ENCODE results near the gene SUN1.
"Not testable (repeated sequence)": the region's sequence is repeated elsewhere in the genome, so short reads cannot be mapped to it uniquely, and the experiment has no call there.

The SUN1 gene

GRCh38 chr7:803796-804195 is 28.5 kb upstream of the SUN1 start:
- not testable (repeated sequence) for DNase-seq (ENCODE audit: low read depth)

GRCh38 chr7:805261-805660 is 27.0 kb upstream of the SUN1 start:
- no peak for DNase-seq (ENCODE audit: low read depth)

GRCh38 chr7:815284-816216 is 16.7 kb upstream of the SUN1 start:
- no peak for DNase-seq (ENCODE audit: low read depth)

DNA sequence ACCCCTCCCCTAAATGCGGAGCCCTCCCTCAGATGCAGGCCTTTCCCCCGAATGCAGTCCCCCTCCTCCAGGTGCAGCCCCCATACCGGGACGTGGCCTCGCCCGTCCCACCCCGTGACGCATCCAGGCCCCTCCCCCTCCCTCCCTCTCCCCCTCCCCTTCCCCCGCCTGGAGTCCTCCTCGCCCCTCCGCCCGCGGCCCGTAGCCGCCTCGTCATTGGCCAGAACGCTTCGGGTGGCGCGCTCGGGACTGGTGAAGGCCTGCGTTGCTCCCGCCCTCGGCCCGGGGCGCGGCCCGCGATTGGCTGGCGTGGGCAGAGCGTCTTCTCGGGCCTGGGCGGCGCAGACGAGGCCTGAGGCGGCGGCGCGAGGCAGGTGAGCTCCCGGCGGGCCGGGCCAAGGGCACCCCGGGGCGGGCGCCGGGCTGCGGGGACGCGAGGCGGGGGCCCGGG is 16.0 kb upstream of the SUN1 start:
- peak; percentile 80 for DNase-seq (ENCODE audit: low read depth)

GRCh38 chr7:816751-817671 is 15.3 kb upstream of the SUN1 start:
- no peak for DNase-seq (ENCODE audit: low read depth)

DNA sequence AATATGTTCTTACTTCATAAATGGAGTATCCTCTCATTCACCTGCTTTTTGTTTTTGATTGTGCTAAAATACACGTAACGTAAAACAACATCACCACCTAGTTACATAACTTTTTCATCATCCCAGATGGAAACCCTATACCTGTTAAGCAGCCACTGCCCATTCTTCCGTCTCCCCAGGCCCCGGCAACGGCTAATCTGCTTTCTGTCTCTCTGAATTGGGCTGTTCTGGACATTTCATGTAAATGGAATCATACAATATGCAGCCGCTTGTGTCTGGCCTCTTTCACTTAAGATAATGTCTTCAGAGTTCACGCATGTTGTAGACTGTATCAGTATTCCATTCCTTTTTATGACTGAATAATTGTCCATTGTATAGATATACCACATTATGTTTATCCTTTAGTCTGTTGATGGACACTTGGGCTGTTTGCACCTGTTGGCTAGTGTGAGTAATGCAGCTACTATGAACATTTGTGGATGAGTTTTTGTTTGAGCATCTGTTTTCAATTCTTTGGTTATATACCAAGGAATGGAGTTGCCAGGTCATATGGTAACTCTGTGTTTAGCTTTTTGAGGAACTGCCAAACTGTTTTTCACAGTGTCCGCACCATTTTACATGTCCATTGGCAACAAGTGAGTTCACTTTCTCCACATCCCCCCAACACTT is 14.1 kb upstream of the SUN1 start:
- no peak for DNase-seq (ENCODE audit: low read depth)

GRCh38 chr7:820341-820740 is 11.9 kb upstream of the SUN1 start:
- DNase-seq (ENCODE audit: low read depth): no peak

DNA sequence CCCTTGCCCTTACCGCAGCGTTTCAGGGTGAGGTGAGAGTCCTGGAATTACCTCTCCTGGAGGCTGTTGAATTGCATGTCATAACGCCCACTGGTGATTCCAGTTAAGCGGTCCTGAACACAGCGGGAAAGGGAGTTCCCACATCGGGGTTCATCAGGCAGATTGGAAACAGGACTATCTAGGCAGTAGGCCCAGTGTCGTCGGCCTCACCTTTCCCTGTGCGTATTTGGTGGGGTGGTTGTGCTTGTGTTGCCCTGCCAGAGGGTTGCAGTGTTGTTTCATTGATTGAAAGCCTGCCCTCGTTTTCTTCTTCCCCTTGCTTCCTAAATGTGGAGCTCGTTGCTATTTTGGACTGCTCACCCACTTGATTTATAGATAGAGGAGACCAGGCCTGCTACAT is 10.6 kb upstream of the SUN1 start:
- DNase-seq (ENCODE audit: low read depth): no peak

DNA sequence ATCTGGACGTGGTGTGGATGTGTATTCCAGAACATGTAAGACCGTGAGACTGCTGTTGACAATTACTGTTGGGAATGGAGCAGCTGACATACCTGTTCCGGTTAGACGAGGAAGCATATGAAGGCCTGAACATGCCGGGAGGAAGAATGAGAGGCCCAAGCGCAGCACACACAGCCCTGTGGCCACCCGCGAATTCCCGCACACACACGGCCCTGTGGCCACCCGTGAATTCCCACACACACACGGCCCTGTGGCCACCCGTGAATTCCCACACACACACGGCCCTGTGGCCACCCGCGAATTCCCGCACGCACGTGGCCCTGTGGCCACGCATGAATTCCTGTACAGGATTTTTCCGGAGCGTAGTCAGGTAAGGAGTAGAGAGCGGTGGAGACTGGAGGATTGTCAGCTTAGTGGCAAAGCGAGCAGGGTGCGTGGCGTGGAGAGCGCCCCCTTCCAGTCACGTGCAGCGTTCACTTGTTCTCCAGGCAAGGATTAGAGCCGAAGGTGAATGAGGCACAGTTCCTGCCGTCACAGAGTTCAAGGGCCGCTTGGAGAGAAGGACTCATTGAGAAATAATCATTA is 9.5 kb upstream of the SUN1 start:
- DNase-seq (ENCODE audit: low read depth): no peak

GRCh38 chr7:823649-824048 is 8.6 kb upstream of the SUN1 start:
- no peak for DNase-seq (ENCODE audit: low read depth)

DNA sequence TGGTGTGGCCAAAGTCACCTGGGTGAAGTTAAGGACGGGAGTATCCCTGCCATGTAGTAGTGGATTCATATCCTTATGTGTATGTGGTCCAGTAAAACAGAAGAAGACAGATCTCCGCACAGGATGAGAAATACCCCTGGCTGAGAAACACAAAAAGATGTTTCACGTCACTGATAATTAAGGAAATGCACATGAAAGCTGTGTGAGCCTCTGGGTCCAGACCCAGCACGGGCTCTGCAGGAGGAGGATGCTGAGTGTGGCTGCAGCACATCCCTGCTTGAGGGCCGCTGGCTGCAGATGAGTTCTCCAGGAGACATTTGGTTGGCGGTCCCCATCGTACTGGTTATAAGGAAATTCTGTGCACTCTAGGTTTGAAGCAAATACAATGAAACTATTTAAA is 8.2 kb upstream of the SUN1 start:
- no peak for DNase-seq (ENCODE audit: low read depth)

DNA sequence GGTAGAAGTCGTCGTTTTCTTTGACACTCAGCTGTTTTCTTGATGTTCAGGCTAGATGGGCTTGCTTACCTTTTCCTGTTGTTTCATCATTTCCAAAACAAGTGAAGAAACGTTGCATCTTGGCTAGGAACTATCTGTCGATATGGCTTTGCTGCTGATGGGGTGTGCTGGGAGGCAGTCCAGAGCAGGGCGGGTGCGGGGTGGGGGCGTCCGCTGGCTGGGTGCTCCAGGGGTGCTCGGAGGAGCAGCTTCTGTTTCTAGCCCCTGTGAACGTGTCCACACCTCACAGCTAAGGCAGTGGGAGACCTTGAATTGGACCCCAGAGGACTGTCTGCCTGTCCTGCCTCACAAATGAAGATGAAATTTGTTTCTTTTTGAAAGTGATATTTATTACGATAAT is 7.6 kb upstream of the SUN1 start:
- no peak for DNase-seq (ENCODE audit: low read depth)

- DNase-seq (ENCODE audit: low read depth): peak; percentile 48
Measured at GRCh38 chr7:825386-825785, 6.9 kb upstream of the SUN1 start.

DNA sequence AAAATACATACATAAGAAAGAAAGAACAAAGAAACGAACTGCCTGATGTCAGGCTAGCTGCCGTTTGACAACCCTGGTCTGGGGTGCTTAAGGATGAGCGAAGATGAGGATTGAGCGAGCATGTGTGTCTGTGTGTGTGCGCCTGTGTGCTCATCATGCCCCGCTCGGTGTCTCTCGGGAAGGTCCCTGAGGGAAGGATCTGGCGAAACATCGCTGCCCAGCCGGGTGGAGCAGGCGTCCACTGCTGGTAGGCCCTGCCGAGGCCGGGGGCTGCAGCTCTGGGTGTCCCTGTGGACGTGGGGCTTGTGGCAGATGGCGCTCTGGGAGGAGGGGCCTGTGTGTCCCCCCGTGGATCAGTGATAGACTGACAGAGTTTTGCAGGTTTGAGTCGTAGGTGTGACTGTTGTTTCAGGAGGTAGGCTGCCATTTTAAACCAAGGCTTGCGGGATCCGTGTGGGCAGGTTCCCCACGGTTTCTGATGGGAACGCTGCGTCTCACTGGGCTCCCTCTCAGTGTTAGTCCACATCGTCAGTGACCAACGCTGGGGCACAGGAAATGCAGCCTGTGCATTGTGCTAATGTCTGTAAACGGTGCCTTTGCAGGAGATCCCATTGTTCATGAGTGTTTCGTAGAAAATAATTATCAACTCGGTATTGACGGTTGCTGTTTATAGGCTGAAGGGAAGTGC is 5.9 kb upstream of the SUN1 start:
- DNase-seq (ENCODE audit: low read depth): no peak

DNA sequence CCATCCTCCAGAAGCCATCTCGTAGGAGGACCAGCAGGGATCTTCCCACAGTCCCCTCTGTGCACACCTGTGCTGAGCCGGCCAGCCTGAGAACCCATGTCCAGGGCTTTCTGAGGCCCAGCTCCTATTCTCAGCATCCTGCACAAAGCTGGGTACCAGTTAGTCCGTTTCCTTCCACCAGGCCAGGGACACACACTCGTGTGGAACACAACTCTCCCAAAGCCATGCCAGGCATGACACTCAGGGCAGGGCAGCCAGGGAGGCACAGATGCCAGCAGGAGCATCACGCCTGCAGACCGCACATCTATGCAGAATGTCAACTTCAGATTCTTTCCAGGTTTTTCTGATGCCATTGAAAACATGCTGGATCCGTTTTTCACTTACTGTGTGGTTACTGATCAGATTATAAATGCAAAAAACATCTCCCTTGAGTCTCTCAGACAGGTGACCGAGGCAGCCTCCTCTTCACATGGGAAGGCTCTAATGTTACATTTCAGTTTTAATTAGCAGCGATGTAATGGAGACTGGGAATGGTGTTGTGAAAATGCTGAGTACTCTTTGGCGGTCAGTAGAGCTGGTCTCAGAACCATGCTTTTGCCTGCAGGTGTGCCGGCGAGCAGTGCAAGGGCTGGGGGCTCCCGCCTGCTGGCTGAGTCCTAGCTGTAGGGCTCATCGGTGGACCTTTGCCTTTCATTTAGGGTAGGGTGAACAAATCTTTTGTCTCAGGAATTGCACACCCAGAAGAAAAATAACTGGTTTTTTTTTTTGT is 3.3 kb upstream of the SUN1 start:
- no peak for DNase-seq (ENCODE audit: low read depth)

GRCh38 chr7:830069-830468 is 2.2 kb upstream of the SUN1 start:
- no peak for DNase-seq (ENCODE audit: low read depth)

DNA sequence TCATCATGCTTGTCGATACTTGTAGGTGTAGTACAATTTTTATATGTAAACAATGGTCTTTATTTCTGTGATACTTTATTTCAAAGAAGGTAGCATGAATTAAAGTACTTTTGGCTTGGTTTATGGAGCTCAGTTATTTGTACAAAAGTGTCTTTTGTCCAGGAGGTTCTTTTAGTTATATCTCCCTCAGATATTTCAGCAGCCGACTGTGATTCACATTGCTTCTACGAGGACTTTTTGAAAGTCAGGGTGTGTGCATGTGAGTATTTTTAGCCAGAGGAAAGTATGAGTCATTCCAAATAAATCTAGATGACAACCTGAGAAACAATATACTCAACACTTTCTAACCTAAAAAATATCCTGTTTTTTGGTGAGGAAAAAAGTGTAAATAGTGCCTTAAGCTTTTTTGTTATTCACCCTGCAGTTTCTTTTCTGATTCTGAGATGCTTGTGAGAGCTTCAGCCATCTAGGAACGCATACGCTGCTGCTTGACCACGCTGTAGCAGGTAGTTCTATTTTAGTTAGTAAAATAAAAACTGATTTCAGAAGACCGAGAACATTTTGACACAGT is 595 bp upstream of the SUN1 start:
- DNase-seq (ENCODE audit: low read depth): peak; percentile 87

- no peak for DNase-seq (ENCODE audit: low read depth)
Measured at GRCh38 chr7:832968-833424, 720 bp downstream of the SUN1 start.

- no peak for DNase-seq (ENCODE audit: low read depth)
Measured at GRCh38 chr7:833601-834258, 1.5 kb downstream of the SUN1 start.

DNA sequence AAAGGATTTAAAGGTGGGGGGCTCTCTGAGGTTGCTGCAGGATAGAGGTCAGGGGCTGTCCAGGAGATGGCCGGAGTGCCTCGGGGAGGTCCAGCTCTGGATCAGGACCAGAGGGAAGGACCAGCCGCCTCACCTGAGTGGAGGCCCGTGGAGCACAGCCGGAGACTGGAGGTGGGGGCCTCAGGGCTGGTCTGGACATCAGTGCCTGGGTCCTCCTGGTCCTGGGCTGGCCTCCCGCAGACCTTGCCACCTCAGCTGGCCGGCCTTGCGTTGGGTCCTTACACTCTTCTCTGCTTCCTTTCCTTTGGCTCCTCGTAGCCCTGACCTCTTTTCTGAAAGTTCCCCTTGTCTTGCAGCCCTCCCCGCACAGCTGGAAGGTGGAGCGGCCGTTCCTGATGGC is 2.0 kb downstream of the SUN1 start:
- DNase-seq (ENCODE audit: low read depth): no peak
